Caco-2 (cell line): ENCODE measurements around the gene COL21A1. TPM values are rescaled to one million over a fixed set of nuclear protein-coding genes. Genes with fewer than 3 reads are reported as not detected.

Experiments
- BruUV-seq: library from RNA; stranded (reverse); fragments of 400-500 nt; replicated peaks from 2 replicates; lab custom pipeline; 2021; lab: Mats Ljungman, UMichigan
- CTCF ChIA-PET: fragments of 300-600 bp; sonication (Branson Sonifier 250); formaldehyde crosslinking; loops from one replicate; lab custom pipeline; 2022; ENCODE audit warnings: antibody characterized with exemption; lab: Charles Lee
- POLR2A ChIA-PET: fragments of 300-600 bp; sonication (Branson Sonifier 250); formaldehyde crosslinking; loops from one replicate; lab custom pipeline; 2022; ENCODE audit warnings: antibody characterized with exemption; lab: Charles Lee
- DNase-seq, 2 experiments: peaks; one replicate each; pipeline versions ENCODE4 v3.0.0 to v3.0.0-alpha.2; 2020 to 2022
- H3K27me3 ChIP-seq: replicated peaks from 2 replicates; pipeline ENCODE4 v1.6.0; 2011; ENCODE audit warnings: low read length; ENCODE audit not compliant: control insufficient read depth, insufficient read depth
- H3K36me3 ChIP-seq: 2 replicates; pipeline ENCODE4 v1.5.1; 2011; ENCODE audit warnings: low read length; ENCODE audit not compliant: control insufficient read depth, insufficient read depth
- H3K4me1 ChIP-seq: fragments of 250-450 bp; sonication (Bioruptor Pico); 2 replicates; pipeline ENCODE4 v1.5.1; 2020; ENCODE audit warnings: mild to moderate bottlenecking
- H3K4me3 ChIP-seq: 2 replicates; pipeline ENCODE4 v1.5.1; 2011; ENCODE audit warnings: low read depth, mild to moderate bottlenecking, control low read depth, low read length
- H3K9me3 ChIP-seq: fragments of 250-450 bp; sonication (Bioruptor Pico); 2 replicates; pipeline ENCODE4 v1.5.1; 2020; ENCODE audit warnings: mild to moderate bottlenecking, moderate library complexity
- H3K27ac Mint-ChIP-seq: one replicate; pipeline ENCODE4 v1.8.0; 2022; ENCODE audit warnings: mixed read lengths; ENCODE audit not compliant: unreplicated experiment
- H3K27me3 Mint-ChIP-seq: one replicate; pipeline ENCODE4 v1.8.0; 2022; ENCODE audit warnings: mixed read lengths; ENCODE audit not compliant: insufficient read depth, unreplicated experiment
- H3K36me3 Mint-ChIP-seq: one replicate; pipeline ENCODE4 v1.8.0; 2022; ENCODE audit warnings: mild to moderate bottlenecking, mixed read lengths; ENCODE audit not compliant: insufficient read depth, unreplicated experiment
- H3K4me1 Mint-ChIP-seq: one replicate; pipeline ENCODE4 v1.8.0; 2022; ENCODE audit warnings: low read depth, mixed read lengths; ENCODE audit not compliant: unreplicated experiment
- H3K4me3 Mint-ChIP-seq: one replicate; pipeline ENCODE4 v1.8.0; 2022; ENCODE audit warnings: mild to moderate bottlenecking, moderate library complexity, mixed read lengths; ENCODE audit not compliant: unreplicated experiment
- H3K9me3 Mint-ChIP-seq: one replicate; pipeline ENCODE4 v1.8.0; 2022; ENCODE audit warnings: mixed read lengths; ENCODE audit not compliant: unreplicated experiment
- intact Hi-C: fragments of 100-400 bp; cut with micrococcal nuclease; formaldehyde crosslinking; loops from one replicate; pipeline ENCODE4 v1.10.0; 2022; ENCODE audit not compliant: unreplicated experiment
- total RNA-seq: library from RNA; stranded (reverse); gene quantifications from 2 replicates; pipeline ENCODE4 v1.2.3, GENCODE V29; 2022
- TF ChIP-seq, protein P1 (sequence below), 2 experiments: fragments of 200-600 bp in 1 of 2; IDR thresholded peaks; 1 replicate in 1 of 2; 2 replicates in 1 of 2; pipeline versions ENCODE4 v1.5.1 to v1.8.0; 2011 to 2022; ENCODE audit warnings: antibody characterized with exemption in 1 of 2, control low read depth in 1 of 2, inconsistent platforms in 1 of 2, low read depth in 1 of 2, low read length in 1 of 2, mild to moderate bottlenecking in 1 of 2, moderate library complexity in 1 of 2; ENCODE audit not compliant: insufficient read depth in 1 of 2, severe bottlenecking in 1 of 2, unreplicated experiment in 1 of 2

The COL21A1 gene
- total RNA-seq, 1 experiment from 2014 or later = 1.3 TPM

DNA sequence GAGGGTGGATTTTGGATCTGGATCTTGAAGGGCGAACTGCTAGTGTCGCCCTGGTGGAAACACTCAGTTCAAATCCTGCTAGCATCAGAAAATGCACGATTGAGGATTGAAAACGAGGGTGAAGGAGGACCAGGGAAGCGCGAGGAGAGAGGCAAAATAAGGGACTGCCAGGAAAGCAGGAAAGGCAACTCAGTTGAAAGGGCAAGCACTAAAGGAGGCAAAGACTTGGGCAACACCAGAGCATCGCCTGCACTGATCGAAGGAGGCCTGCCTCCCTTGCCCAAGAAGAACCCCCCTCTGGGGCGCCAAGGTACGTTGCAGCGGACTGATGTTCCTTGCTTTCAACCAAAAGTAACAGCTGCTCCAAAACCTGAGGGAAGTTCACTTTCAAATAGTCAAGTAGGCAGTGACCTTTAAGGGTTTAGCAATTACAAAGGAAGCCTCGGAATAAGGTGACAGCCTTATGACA lies 308 bp upstream of the COL21A1 start:
- POLR2A ChIA-PET = no interaction called here

DNA sequence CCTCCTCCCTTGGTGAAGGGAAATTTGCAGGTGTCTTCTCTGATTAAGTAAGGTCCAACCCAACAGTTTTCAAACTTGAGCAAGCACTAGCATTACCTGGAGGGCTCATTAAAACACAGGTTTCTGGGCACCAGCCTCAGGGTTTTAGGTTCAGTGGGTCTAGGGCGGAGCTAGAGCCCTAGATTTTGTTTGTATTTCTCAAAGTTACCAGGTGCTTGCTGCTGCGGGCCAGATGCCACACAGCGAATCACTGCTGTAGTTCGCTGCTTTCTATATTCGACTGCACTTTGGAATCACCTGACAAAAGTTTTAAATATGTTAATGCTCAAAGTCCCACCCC lies 869 bp downstream of the COL21A1 start:
- BruUV-seq = no TSS peak
- no peaks in the 10 kb centered on the region for H3K27me3 ChIP-seq
- TF ChIP-seq, protein P1, sequence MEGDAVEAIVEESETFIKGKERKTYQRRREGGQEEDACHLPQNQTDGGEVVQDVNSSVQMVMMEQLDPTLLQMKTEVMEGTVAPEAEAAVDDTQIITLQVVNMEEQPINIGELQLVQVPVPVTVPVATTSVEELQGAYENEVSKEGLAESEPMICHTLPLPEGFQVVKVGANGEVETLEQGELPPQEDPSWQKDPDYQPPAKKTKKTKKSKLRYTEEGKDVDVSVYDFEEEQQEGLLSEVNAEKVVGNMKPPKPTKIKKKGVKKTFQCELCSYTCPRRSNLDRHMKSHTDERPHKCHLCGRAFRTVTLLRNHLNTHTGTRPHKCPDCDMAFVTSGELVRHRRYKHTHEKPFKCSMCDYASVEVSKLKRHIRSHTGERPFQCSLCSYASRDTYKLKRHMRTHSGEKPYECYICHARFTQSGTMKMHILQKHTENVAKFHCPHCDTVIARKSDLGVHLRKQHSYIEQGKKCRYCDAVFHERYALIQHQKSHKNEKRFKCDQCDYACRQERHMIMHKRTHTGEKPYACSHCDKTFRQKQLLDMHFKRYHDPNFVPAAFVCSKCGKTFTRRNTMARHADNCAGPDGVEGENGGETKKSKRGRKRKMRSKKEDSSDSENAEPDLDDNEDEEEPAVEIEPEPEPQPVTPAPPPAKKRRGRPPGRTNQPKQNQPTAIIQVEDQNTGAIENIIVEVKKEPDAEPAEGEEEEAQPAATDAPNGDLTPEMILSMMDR (IDR thresholded peaks at IDR 0.05; ENCODE audit: insufficient read depth in 1 of 2, low read depth in 1 of 2, low read length in 1 of 2, severe bottlenecking in 1 of 2, unreplicated experiment in 1 of 2) = no peak
- H3K9me3 Mint-ChIP-seq = no peaks in the 10 kb centered on the region
- no peaks in the 10 kb centered on the region for H3K36me3 Mint-ChIP-seq
- H3K36me3 ChIP-seq = no peaks in the 10 kb centered on the region
- H3K27me3 Mint-ChIP-seq = peaks cover 5% of the 10 kb centered on the region
- peak overlapping the region; percentile 16 for H3K4me3 ChIP-seq
- ChIA-PET CTCF (no interaction called here), POLR2A (no interaction called here)
- peak overlapping the region; percentile 66 for H3K4me3 Mint-ChIP-seq
- H3K4me1 Mint-ChIP-seq = no peaks in the 10 kb centered on the region
- no peak for DNase-seq
- no peaks in the 10 kb centered on the region for H3K4me1 ChIP-seq
- no peaks in the 10 kb centered on the region for H3K9me3 ChIP-seq
- no peak overlapping the region for H3K27ac Mint-ChIP-seq
- intact Hi-C loops = loop anchor here (2.0 kb wide), 1 partner anchor 32 kb away; no protein-coding TSS in a partner anchor

More for the DNA sequence above, 308 bp upstream of the COL21A1 start:
- Histone ChIP-seq H3K36me3 (no peaks in the 10 kb centered on the region), H3K9me3 (no peaks in the 10 kb centered on the region), H3K27me3 (no peaks in the 10 kb centered on the region), H3K4me1 (no peaks in the 10 kb centered on the region), H3K4me3 (no peak overlapping the region; the same call in 1 of the 2 replicates)
- BruUV-seq = no TSS peak
- CTCF ChIA-PET = no interaction called here
- Mint-ChIP-seq H3K27ac (no peak overlapping the region), H3K27me3 (peaks cover 5% of the 10 kb centered on the region), H3K9me3 (no peaks in the 10 kb centered on the region), H3K4me1 (no peaks in the 10 kb centered on the region), H3K36me3 (no peaks in the 10 kb centered on the region), H3K4me3 (peak overlapping the region; percentile 66)
- intact Hi-C loops = loop anchor here (2.0 kb wide), 1 partner anchor 31 kb away; no protein-coding TSS in a partner anchor
- DNase-seq = no peak
- TF ChIP-seq, protein P1 (IDR thresholded peaks at IDR 0.05; ENCODE audit: insufficient read depth in 1 of 2, low read depth in 1 of 2, low read length in 1 of 2, severe bottlenecking in 1 of 2, unreplicated experiment in 1 of 2) = no peak

DNA sequence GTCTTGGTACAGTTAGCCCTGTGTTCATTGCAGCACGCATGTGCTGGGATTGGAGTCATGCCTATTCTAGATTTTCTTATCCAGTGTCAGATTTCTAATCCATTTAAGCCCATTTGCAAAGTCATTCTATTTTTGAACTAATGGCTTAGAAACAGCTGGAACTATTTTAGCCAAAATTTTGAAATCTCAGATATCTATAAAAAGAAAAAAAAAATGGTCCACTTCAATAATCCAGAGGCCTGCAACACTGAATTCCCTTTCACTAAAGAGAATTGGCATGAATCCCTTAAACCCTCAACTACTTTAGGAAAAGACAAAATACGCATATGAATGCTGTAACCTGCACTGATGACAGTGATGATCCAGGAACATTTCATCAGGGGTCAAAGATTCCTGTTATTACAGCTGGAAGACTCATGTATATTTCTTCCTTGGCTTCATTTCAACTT lies 1.5 kb downstream of the COL21A1 start:
- H3K27me3 Mint-ChIP-seq = peaks cover 5% of the 10 kb centered on the region
- TF ChIP-seq, protein P1 (IDR thresholded peaks at IDR 0.05; ENCODE audit: insufficient read depth in 1 of 2, low read depth in 1 of 2, low read length in 1 of 2, severe bottlenecking in 1 of 2, unreplicated experiment in 1 of 2) = no peak
- no peaks in the 10 kb centered on the region for H3K9me3 Mint-ChIP-seq
- no peaks in the 10 kb centered on the region for H3K36me3 ChIP-seq
- H3K27me3 ChIP-seq = no peaks in the 10 kb centered on the region
- ChIA-PET CTCF (no interaction called here), POLR2A (no interaction called here)
- H3K9me3 ChIP-seq = no peaks in the 10 kb centered on the region
- DNase-seq = no peak
- H3K4me1 ChIP-seq = no peaks in the 10 kb centered on the region
- no peaks in the 10 kb centered on the region for H3K4me1 Mint-ChIP-seq
- no peak overlapping the region for H3K27ac Mint-ChIP-seq
- no peaks in the 10 kb centered on the region for H3K36me3 Mint-ChIP-seq
- no peak overlapping the region for H3K4me3 Mint-ChIP-seq
- H3K4me3 ChIP-seq = no peak overlapping the region
- intact Hi-C loops = loop anchor here (2.0 kb wide), 1 partner anchor 33 kb away; no protein-coding TSS in a partner anchor
- no TSS peak for BruUV-seq
